ENCODE data around the gene ATG10.
"Not testable (repeated sequence)": the region's sequence is repeated elsewhere in the genome, so short reads cannot be mapped to it uniquely, and the experiment has no call there.

The ATG10 gene

GRCh38 chr5:82057051-82057450 is 85.2 kb downstream of the ATG10 start:
- DNase-seq (ENCODE audit: low read depth): no peak
- no peak for TF ChIP-seq CTCF (IDR thresholded peaks at IDR 0.05; ENCODE audit: insufficient read depth, low read depth, low read length, missing control alignments)
- H3K4me3 ChIP-seq (ENCODE audit: low read length): no peak overlapping the region

GRCh38 chr5:82058710-82059109 is 86.9 kb downstream of the ATG10 start:
- no peak overlapping the region for H3K4me3 ChIP-seq (ENCODE audit: low read length)
- DNase-seq (ENCODE audit: low read depth): no peak
- TF ChIP-seq CTCF (IDR thresholded peaks at IDR 0.05; ENCODE audit: insufficient read depth, low read depth, low read length, missing control alignments): no peak

GRCh38 chr5:82066791-82067190 is 95.0 kb downstream of the ATG10 start:
- no peak for TF ChIP-seq CTCF (IDR thresholded peaks at IDR 0.05; ENCODE audit: insufficient read depth, low read depth, low read length, missing control alignments)
- no peak overlapping the region for H3K4me3 ChIP-seq (ENCODE audit: low read length)
- DNase-seq (ENCODE audit: low read depth): no peak

GRCh38 chr5:82068042-82068441 is 96.2 kb downstream of the ATG10 start:
- not testable (repeated sequence) for DNase-seq (ENCODE audit: low read depth); H3K4me3 ChIP-seq (ENCODE audit: low read length)

DNA sequence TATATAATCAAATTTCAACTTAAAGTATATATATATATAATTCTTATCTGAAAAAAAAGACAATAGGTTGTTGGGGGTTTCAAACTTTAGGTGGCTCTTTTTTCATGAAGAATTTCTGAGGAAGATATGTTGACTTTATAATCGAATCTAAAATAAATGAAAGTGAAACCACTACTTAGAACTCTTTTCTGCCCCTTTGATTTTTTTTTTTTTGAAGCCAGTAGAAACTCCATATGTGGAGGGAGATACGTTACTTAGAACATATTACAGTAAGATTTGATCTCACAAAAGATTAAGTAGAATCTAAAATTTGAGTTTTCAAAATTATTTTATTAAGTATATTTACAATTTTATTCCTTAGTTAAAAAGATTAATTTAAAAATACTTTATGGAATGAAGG is 96.9 kb downstream of the ATG10 start:
- H3K4me3 ChIP-seq (ENCODE audit: low read length): no peak overlapping the region

DNA sequence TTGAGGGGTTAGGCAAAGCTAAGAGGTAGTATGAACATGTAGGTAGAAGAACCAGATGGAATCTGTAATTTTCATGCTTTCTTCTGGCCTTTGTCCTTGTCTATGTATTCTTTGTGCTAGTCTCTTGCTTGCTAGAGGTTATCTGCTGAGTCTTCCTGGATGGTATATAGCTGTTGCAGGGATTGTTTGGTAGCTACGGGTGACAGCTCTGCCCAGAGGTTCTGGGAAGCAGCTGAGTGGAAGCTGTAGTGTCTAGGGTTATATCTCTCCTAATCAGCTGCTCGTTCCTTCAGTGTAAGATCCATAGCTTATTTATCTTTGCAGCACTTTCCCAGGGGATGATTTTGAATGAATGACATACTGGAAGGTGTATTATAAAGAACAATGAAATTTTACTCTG is 100.3 kb downstream of the ATG10 start:
- no peak overlapping the region for H3K4me3 ChIP-seq (ENCODE audit: low read length)
- no peak for TF ChIP-seq CTCF (IDR thresholded peaks at IDR 0.05; ENCODE audit: insufficient read depth, low read depth, low read length, missing control alignments)
- DNase-seq (ENCODE audit: low read depth): no peak

More for the DNA sequence above, 96.9 kb downstream of the ATG10 start:
- TF ChIP-seq CTCF (IDR thresholded peaks at IDR 0.05; ENCODE audit: insufficient read depth, low read depth, low read length, missing control alignments): no peak
- DNase-seq (ENCODE audit: low read depth): no peak

GRCh38 chr5:82073179-82073578 is 101.4 kb downstream of the ATG10 start:
- no peak for TF ChIP-seq CTCF (IDR thresholded peaks at IDR 0.05; ENCODE audit: insufficient read depth, low read depth, low read length, missing control alignments)
- no peak for DNase-seq (ENCODE audit: low read depth)

DNA sequence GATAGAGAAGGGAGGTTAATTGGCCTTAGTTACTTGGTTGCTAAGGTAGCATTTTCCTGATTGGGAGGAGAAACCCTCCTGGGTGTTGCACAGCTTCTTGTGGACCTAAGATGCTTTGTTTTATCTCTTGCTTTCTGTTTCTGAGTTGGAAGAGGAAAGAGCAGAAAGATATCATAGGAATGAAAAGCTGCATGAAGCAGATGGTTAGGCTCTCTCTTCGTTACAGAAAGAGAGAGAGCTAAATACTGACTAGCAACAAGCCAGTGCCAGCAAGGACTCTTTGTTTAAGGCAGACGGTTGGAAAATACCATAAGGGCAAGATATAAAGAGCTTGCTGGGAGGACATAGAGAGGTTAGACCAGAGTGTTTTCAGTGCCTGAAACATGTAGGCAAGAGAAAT is 103.1 kb downstream of the ATG10 start:
- no peak for DNase-seq (ENCODE audit: low read depth)
- TF ChIP-seq CTCF (IDR thresholded peaks at IDR 0.05; ENCODE audit: insufficient read depth, low read depth, low read length, missing control alignments): no peak
- H3K4me3 ChIP-seq (ENCODE audit: low read length): no peak overlapping the region

More at GRCh38 chr5:82073179-82073578, 101.4 kb downstream of the ATG10 start:
- H3K4me3 ChIP-seq (ENCODE audit: low read length): no peak overlapping the region

All from epithelial cell of esophagus (primary cell).